Germinal center (tissue), 1 donor: ENCODE measurements around the gene AGFG1.
"Not testable (repeated sequence)": the region's sequence is repeated elsewhere in the genome, so short reads cannot be mapped to it uniquely, and the experiment has no call there.

Experiments used
- DNase-seq: peaks from one replicate; pipeline ENCODE4 v3.0.0; 2012; ENCODE audit warnings: mixed read lengths, low spot score

The AGFG1 gene

GRCh38 chr2:227539465-227539956, 67.6 kb downstream of the AGFG1 start:
- no peak for DNase-seq

DNA sequence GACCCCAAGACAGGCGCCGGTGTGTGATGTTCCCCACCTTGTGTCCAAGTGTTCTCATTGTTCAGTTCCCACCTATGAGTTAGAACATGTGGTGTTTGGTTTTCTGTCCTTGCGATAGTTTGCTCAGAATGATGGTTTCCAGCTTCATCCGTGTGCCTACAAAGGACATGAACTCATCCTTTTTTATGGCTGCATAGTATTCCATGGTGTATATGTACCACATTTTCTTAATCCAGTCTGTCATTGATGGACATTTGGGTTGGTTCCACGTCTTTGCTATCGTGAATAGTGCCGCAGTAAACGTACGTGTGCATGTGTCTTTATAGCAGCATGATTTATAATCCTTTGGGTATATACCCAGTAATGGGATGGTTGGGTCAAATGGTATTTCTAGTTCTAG, 68.4 kb downstream of the AGFG1 start:
- not testable (repeated sequence) for DNase-seq

GRCh38 chr2:227545990-227546389, 74.0 kb downstream of the AGFG1 start:
- DNase-seq: no peak

- no peak for DNase-seq
Measured at GRCh38 chr2:227551836-227552235, 79.9 kb downstream of the AGFG1 start.

- no peak for DNase-seq
Measured at GRCh38 chr2:227562581-227562980, 90.6 kb downstream of the AGFG1 start.

DNA sequence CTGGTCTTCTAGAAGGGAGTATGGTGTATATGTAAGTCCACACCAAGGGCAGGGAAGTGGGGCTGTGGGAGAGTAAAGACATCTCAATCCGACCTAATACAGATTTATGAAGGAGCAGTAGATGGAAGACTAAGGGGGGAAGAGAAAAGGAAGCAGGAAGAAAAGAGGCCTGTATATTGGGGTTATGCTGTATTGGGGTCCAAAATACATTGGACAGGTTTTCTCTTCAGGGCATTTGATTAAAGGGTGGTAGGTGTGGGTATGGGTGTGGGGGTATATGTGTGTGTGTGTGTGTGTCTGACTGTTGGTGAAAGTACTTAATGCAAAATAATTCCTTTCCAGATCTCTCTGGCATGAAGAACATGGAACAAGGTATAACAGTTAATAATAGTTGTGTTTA, 93.1 kb downstream of the AGFG1 start:
- DNase-seq: no peak

- DNase-seq: no peak
Measured at GRCh38 chr2:227566012-227566411, 94.1 kb downstream of the AGFG1 start.

DNA sequence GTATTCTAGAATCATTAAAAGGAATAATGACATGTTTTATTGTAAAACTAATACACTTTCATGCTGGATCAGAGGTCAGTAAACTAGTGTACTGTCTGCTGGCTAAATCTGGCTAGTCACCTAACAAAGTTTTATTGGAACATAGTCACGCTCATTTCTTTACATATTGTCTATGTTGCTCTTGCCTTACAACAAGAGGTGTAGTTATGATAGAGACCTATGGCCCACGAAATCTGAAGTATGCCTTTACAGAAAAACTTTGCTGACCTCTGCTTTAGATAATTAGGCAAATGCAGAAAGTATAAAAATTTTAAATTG, 96.9 kb downstream of the AGFG1 start:
- no peak for DNase-seq

GRCh38 chr2:227570615-227571014, 98.7 kb downstream of the AGFG1 start:
- no peak for DNase-seq

DNA sequence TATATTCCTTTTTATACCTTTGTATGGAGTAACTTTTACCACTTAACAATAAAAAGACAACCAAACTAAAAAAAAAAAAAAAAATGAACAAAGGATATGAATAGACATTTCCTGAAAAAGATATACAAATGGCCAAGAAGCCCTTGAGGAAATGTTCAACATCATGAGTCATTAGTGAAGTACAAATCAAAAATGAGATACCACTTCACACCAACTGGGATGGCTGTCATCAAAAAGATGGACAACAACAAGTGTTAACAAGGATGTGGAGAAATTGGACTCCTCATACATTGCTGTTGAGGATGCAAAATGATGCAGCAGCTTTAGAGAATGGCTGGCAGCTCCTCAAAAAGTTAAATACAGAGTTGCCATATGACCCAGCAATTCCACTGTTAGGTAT, 104.2 kb downstream of the AGFG1 start:
- no peak for DNase-seq

- no peak for DNase-seq
Measured at GRCh38 chr2:227576812-227577211, 104.9 kb downstream of the AGFG1 start.

- no peak for DNase-seq
Measured at GRCh38 chr2:227577555-227577954, 105.6 kb downstream of the AGFG1 start.

GRCh38 chr2:227578642-227579041, 106.7 kb downstream of the AGFG1 start:
- DNase-seq: no peak

DNA sequence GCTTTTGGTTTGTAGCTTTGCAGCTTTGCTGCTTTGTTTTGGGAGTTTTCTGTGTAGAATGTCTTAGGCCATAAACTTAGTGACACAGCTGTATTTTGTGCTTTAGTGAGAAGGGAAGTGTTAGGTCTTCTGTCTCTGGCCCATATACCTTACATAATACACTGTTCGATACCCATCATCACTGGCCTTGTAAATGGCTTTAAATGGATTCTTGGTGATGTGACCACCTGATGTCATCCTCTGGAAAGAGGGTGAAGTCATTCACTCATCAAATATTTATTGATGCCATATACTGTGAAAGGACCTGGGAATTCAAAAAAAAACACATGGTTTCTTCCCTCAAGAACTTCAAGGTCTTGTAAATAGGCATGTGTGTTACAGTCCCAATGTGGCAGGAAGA, 107.8 kb downstream of the AGFG1 start:
- no peak for DNase-seq

DNA sequence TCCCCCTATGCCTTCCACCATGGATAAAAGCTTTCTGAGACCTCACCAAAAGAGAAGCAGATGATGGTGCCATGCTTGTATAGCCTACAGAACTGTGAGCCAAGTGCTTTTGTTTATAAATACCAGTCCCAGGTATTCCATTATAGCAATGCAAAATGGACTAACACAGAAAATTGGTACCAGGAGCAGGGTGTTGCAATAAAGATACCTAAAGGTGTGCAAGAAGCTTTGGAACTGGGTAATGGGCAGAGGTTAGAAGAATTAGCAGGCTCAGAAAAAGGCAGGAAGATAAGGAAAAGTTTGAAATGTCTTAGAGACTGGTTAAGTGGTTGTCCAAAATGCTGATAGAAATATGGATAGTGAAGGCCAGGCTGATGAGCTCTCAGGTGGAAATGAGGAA, 110.4 kb downstream of the AGFG1 start:
- no peak for DNase-seq

GRCh38 chr2:227592694-227593387, 120.9 kb downstream of the AGFG1 start:
- DNase-seq: no peak

DNA sequence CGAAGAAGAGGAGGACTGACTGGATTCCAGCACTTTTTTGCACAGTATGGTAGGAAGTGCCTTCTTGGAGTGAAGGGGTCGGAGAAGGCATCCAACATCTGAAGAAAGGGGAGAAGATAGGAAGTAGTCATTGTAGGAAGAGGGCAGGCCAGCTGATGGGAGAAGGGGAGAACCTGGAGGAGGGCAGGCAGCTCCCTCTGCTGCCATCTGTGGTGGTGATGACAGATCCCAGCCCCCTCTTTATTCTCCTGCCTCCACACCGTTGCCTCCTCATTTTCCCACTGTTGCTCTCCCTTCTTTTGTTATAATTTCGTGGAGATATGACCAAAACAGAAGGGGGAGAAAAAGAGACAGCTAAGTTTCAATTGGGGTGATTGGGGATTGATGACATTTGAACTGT, 123.8 kb downstream of the AGFG1 start:
- no peak for DNase-seq

DNA sequence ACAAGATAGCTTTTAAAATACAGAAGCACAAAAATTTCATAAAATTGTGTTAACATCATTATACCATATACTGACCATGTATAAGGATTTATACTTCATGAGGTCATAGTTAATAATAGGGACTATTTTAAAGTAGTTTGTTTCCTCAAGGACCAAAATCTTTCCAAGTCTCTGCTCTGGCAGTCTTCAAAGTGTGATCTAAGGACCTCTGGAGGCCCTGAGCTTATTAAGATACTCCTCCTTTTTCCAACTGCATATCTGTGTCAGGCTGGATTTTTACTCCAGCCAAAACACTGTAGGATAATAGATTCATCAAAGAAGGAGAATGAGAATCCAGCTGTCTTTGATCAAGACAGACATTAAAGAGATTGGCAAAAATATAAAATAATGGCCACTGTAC, 125.1 kb downstream of the AGFG1 start:
- no peak for DNase-seq

GRCh38 chr2:227597998-227598397, 126.0 kb downstream of the AGFG1 start:
- no peak for DNase-seq

DNA sequence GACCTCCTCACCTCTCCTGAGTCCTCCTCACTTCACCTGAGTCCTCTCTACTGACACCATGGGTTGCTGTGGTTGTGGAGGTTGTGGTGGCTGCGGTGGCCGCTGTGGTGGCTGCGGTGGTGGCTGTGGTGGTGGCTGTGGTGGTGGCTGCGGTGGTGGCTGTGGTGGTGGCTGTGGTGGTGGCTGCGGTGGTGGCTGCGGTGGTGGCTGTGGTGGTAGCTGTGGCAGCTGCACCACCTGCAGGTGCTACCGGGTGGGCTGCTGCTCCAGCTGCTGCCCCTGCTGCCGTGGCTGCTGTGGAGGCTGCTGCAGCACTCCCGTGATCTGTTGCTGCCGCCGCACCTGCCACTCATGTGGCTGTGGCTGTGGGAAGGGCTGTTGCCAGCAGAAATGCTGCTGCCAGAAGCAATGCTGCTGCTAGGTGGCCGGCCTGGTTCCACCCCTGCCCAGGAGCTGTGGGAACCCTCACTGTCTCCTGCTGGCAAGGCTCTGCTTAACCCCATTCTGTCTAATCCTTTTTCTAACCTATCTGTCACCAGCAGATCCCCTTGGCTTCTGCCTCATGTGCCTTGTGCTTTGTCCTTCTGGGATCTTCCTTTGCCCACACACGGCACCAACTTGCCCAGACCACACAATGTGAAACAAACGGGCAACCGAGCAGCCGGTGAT, 127.0 kb downstream of the AGFG1 start, which contains the start of gene SCYGR2:
TSS of gene SCYGR2 (plus strand) at position 59 of the 669 bp plus-strand sequence. CDS start at position 59, 0 bp downstream.
- DNase-seq: not testable (repeated sequence)

- no peak for DNase-seq
Measured at GRCh38 chr2:227602358-227602757, 130.4 kb downstream of the AGFG1 start.

- no peak for DNase-seq
Measured at GRCh38 chr2:227606476-227606875, 134.5 kb downstream of the AGFG1 start.

DNA sequence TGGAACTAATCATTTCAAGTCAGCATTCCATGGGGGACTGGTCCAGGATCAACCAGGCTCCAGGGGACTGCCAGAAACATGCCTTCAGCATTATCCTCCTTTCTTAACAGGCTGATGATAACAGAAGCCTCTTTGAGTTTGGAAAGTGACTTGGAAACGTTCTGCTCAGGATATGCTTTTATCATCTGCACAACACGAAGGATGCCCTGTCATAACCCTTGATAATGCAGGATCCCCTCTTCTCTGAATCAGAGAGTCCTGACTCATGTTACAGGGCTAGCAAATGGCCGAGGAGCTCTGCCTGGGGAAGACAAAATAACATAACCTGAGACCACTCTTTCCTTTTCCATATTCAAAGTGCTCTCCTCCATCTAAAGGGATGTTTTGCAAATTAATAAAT, 136.0 kb downstream of the AGFG1 start:
- no peak for DNase-seq
